ENCODE results near the gene HSBP1L1.

GRCh38 chr18:79971986-79972385 is 7.5 kb downstream of the HSBP1L1 start:
- TF ChIP-seq, protein P1, sequence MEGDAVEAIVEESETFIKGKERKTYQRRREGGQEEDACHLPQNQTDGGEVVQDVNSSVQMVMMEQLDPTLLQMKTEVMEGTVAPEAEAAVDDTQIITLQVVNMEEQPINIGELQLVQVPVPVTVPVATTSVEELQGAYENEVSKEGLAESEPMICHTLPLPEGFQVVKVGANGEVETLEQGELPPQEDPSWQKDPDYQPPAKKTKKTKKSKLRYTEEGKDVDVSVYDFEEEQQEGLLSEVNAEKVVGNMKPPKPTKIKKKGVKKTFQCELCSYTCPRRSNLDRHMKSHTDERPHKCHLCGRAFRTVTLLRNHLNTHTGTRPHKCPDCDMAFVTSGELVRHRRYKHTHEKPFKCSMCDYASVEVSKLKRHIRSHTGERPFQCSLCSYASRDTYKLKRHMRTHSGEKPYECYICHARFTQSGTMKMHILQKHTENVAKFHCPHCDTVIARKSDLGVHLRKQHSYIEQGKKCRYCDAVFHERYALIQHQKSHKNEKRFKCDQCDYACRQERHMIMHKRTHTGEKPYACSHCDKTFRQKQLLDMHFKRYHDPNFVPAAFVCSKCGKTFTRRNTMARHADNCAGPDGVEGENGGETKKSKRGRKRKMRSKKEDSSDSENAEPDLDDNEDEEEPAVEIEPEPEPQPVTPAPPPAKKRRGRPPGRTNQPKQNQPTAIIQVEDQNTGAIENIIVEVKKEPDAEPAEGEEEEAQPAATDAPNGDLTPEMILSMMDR (IDR thresholded peaks at IDR 0.05) = no peak
- no peak for TF ChIP-seq POLR2A (IDR thresholded peaks at IDR 0.05)
